ENCODE data around the gene DSCAM.

DSCAM gene

GRCh38 chr21:40534886-40535285, 312.1 kb downstream of the DSCAM start:
- DNase-seq (ENCODE audit: low read depth): no peak

- DNase-seq (ENCODE audit: low read depth): no peak
These were observed 315.4 kb downstream of the DSCAM start for GRCh38 chr21:40531431-40532110.

GRCh38 chr21:40531016-40531415, 315.9 kb downstream of the DSCAM start:
- DNase-seq (ENCODE audit: low read depth): no peak

GRCh38 chr21:40517646-40518045, 329.3 kb downstream of the DSCAM start:
- no peak for DNase-seq (ENCODE audit: low read depth)

- DNase-seq (ENCODE audit: low read depth): no peak
These were observed 330.6 kb downstream of the DSCAM start for GRCh38 chr21:40516335-40516734.

GRCh38 chr21:40512590-40512989, 334.4 kb downstream of the DSCAM start:
- no peak for DNase-seq (ENCODE audit: low read depth)

- no peak for DNase-seq (ENCODE audit: low read depth)
These were observed 339.0 kb downstream of the DSCAM start for GRCh38 chr21:40507978-40508377.

GRCh38 chr21:40505681-40506080, 341.3 kb downstream of the DSCAM start:
- DNase-seq (ENCODE audit: low read depth): no peak

- no peak for DNase-seq (ENCODE audit: low read depth)
These were observed 341.7 kb downstream of the DSCAM start for GRCh38 chr21:40505244-40505643.

GRCh38 chr21:40504825-40505224, 342.1 kb downstream of the DSCAM start:
- DNase-seq (ENCODE audit: low read depth): no peak

GRCh38 chr21:40496116-40496515, 350.8 kb downstream of the DSCAM start:
- DNase-seq (ENCODE audit: low read depth): no peak

GRCh38 chr21:40490408-40490807, 356.6 kb downstream of the DSCAM start:
- DNase-seq (ENCODE audit: low read depth): no peak

GRCh38 chr21:40489001-40489400, 358.0 kb downstream of the DSCAM start:
- DNase-seq (ENCODE audit: low read depth): no peak

- DNase-seq (ENCODE audit: low read depth): no peak
These were observed 365.2 kb downstream of the DSCAM start for GRCh38 chr21:40481764-40482163.

- no peak for DNase-seq (ENCODE audit: low read depth)
These were observed 372.4 kb downstream of the DSCAM start for GRCh38 chr21:40474513-40474912.

- DNase-seq (ENCODE audit: low read depth): no peak
These were observed 374.9 kb downstream of the DSCAM start for GRCh38 chr21:40472013-40472412.

GRCh38 chr21:40471103-40471502, 375.9 kb downstream of the DSCAM start:
- DNase-seq (ENCODE audit: low read depth): no peak

GRCh38 chr21:40466893-40467483, 380.0 kb downstream of the DSCAM start:
- no peak for DNase-seq (ENCODE audit: low read depth)

- DNase-seq (ENCODE audit: low read depth): no peak
These were observed 381.6 kb downstream of the DSCAM start for GRCh38 chr21:40465382-40465781.

GRCh38 chr21:40463176-40463575, 383.8 kb downstream of the DSCAM start:
- DNase-seq (ENCODE audit: low read depth): no peak

- no peak for DNase-seq (ENCODE audit: low read depth)
These were observed 385.9 kb downstream of the DSCAM start for GRCh38 chr21:40461008-40461407.

GRCh38 chr21:40457741-40458140, 389.2 kb downstream of the DSCAM start:
- no peak for DNase-seq (ENCODE audit: low read depth)

GRCh38 chr21:40454057-40454456, 392.9 kb downstream of the DSCAM start:
- no peak for DNase-seq (ENCODE audit: low read depth)

GRCh38 chr21:40453183-40453582, 393.8 kb downstream of the DSCAM start:
- DNase-seq (ENCODE audit: low read depth): no peak
